Measurements from ENCODE around the gene EIF4EBP2.

DNA sequence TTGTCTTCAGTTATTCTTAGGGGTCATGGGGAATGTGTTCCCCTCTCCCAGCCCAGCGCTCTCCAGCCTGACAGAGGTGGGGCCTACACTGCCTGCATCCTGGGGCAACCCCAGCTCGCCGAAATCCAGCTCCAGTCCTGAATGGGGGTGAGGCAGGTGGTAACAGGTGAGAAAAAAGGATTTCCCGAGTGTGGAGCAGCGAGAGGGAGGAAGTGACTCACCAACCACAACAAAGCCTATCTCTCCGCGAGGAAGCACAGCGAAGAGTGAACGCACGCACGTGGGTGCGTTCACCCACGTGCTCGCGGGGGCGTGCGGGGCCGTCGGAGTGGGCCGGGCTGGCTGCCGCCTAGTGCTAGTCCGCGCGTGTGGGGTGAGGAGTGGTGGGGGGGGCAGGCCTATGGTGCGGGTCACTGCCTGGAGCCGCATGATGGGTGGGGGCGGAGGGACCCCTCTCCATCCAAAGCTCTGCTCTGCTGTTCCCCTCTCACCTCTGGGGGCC is 73.8 kb downstream of the EIF4EBP2 start:
- TF ChIP-seq, protein P1, sequence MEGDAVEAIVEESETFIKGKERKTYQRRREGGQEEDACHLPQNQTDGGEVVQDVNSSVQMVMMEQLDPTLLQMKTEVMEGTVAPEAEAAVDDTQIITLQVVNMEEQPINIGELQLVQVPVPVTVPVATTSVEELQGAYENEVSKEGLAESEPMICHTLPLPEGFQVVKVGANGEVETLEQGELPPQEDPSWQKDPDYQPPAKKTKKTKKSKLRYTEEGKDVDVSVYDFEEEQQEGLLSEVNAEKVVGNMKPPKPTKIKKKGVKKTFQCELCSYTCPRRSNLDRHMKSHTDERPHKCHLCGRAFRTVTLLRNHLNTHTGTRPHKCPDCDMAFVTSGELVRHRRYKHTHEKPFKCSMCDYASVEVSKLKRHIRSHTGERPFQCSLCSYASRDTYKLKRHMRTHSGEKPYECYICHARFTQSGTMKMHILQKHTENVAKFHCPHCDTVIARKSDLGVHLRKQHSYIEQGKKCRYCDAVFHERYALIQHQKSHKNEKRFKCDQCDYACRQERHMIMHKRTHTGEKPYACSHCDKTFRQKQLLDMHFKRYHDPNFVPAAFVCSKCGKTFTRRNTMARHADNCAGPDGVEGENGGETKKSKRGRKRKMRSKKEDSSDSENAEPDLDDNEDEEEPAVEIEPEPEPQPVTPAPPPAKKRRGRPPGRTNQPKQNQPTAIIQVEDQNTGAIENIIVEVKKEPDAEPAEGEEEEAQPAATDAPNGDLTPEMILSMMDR (IDR thresholded peaks at IDR 0.05) = no peak
- no peak for TF ChIP-seq EZH2 (IDR thresholded peaks at IDR 0.05)
- TF ChIP-seq EZH2phosphoT487 (IDR thresholded peaks at IDR 0.05) = no peak
